Measurements from ENCODE around the gene SST.
"Not testable (repeated sequence)": the region's sequence is repeated elsewhere in the genome, so short reads cannot be mapped to it uniquely, and the experiment has no call there.

SST gene

GRCh38 chr3:187648177-187648576 is 22.0 kb downstream of the SST start:
- Histone ChIP-seq H3K27ac (ENCODE audit: low read length) (no peak overlapping the region), H3K27me3 (ENCODE audit: low read depth, low read length) (no peaks in the 10 kb centered on the region), H3K4me1 (ENCODE audit: control insufficient read depth in 1 of 2, insufficient read depth in 2 of 2, low read length in 2 of 2) (no peaks in the 10 kb centered on the region), H3K36me3 (ENCODE audit: control insufficient read depth in 1 of 2, insufficient read depth in 2 of 2, low read length in 2 of 2) (no peaks in the 10 kb centered on the region), H3K4me3 (ENCODE audit: low read depth in 1 of 2, low read length in 2 of 2) (no peak overlapping the region), H3K9me3 (ENCODE audit: control insufficient read depth in 1 of 2, low read length in 2 of 2) (no peaks in the 10 kb centered on the region)

GRCh38 chr3:187646906-187647660 is 23.1 kb downstream of the SST start:
- H3K4me3 ChIP-seq (ENCODE audit: low read depth in 1 of 2, low read length in 2 of 2) = no peak overlapping the region
- no peaks in the 10 kb centered on the region for H3K36me3 ChIP-seq (ENCODE audit: control insufficient read depth in 1 of 2, insufficient read depth in 2 of 2, low read length in 2 of 2)
- H3K4me1 ChIP-seq (ENCODE audit: control insufficient read depth in 1 of 2, insufficient read depth in 2 of 2, low read length in 2 of 2) = no peaks in the 10 kb centered on the region
- H3K9me3 ChIP-seq (ENCODE audit: control insufficient read depth in 1 of 2, low read length in 2 of 2) = no peaks in the 10 kb centered on the region
- no peak overlapping the region for H3K27ac ChIP-seq (ENCODE audit: low read length)
- H3K27me3 ChIP-seq (ENCODE audit: low read depth, low read length) = no peaks in the 10 kb centered on the region

GRCh38 chr3:187645379-187645778 is 24.8 kb downstream of the SST start:
- not testable (repeated sequence) for H3K4me1 ChIP-seq (ENCODE audit: control insufficient read depth in 1 of 2, insufficient read depth in 2 of 2, low read length in 2 of 2); H3K9me3 ChIP-seq (ENCODE audit: control insufficient read depth in 1 of 2, low read length in 2 of 2); H3K27ac ChIP-seq (ENCODE audit: low read length); H3K36me3 ChIP-seq (ENCODE audit: control insufficient read depth in 1 of 2, insufficient read depth in 2 of 2, low read length in 2 of 2); H3K4me3 ChIP-seq (ENCODE audit: low read depth in 1 of 2, low read length in 2 of 2); H3K27me3 ChIP-seq (ENCODE audit: low read depth, low read length)

- Histone ChIP-seq H3K4me3 (ENCODE audit: low read depth in 1 of 2, low read length in 2 of 2) (no peak overlapping the region), H3K27ac (ENCODE audit: low read length) (no peak overlapping the region), H3K9me3 (ENCODE audit: control insufficient read depth in 1 of 2, low read length in 2 of 2) (peaks cover 0 to 3% of the 10 kb centered on the region in 2 donors), H3K36me3 (ENCODE audit: control insufficient read depth in 1 of 2, insufficient read depth in 2 of 2, low read length in 2 of 2) (no peaks in the 10 kb centered on the region), H3K27me3 (ENCODE audit: low read depth, low read length) (no peaks in the 10 kb centered on the region), H3K4me1 (ENCODE audit: control insufficient read depth in 1 of 2, insufficient read depth in 2 of 2, low read length in 2 of 2) (no peaks in the 10 kb centered on the region)
Measured at GRCh38 chr3:187642861-187643260, 27.3 kb downstream of the SST start.

- Histone ChIP-seq H3K36me3 (ENCODE audit: control insufficient read depth in 1 of 2, insufficient read depth in 2 of 2, low read length in 2 of 2) (no peaks in the 10 kb centered on the region), H3K9me3 (ENCODE audit: control insufficient read depth in 1 of 2, low read length in 2 of 2) (peaks cover 0 to 3% of the 10 kb centered on the region in 2 donors), H3K27me3 (ENCODE audit: low read depth, low read length) (no peaks in the 10 kb centered on the region), H3K4me1 (ENCODE audit: control insufficient read depth in 1 of 2, insufficient read depth in 2 of 2, low read length in 2 of 2) (no peaks in the 10 kb centered on the region), H3K27ac (ENCODE audit: low read length) (no peak overlapping the region), H3K4me3 (ENCODE audit: low read depth in 1 of 2, low read length in 2 of 2) (no peak overlapping the region)
Measured at GRCh38 chr3:187641320-187642016, 28.7 kb downstream of the SST start.

- Histone ChIP-seq H3K27ac (ENCODE audit: low read length) (no peak overlapping the region), H3K27me3 (ENCODE audit: low read depth, low read length) (no peaks in the 10 kb centered on the region), H3K4me3 (ENCODE audit: low read depth in 1 of 2, low read length in 2 of 2) (no peak overlapping the region)
Measured at GRCh38 chr3:187640569-187641059, 29.6 kb downstream of the SST start.

GRCh38 chr3:187639927-187640568 is 30.1 kb downstream of the SST start:
- Histone ChIP-seq H3K9me3 (ENCODE audit: control insufficient read depth in 1 of 2, low read length in 2 of 2) (peaks cover 0 to 3% of the 10 kb centered on the region in 2 donors), H3K27me3 (ENCODE audit: low read depth, low read length) (no peaks in the 10 kb centered on the region), H3K4me3 (ENCODE audit: low read depth in 1 of 2, low read length in 2 of 2) (no peak overlapping the region), H3K36me3 (ENCODE audit: control insufficient read depth in 1 of 2, insufficient read depth in 2 of 2, low read length in 2 of 2) (no peaks in the 10 kb centered on the region), H3K4me1 (ENCODE audit: control insufficient read depth in 1 of 2, insufficient read depth in 2 of 2, low read length in 2 of 2) (no peaks in the 10 kb centered on the region), H3K27ac (ENCODE audit: low read length) (no peak overlapping the region)

More at GRCh38 chr3:187640569-187641059, 29.6 kb downstream of the SST start:
- H3K9me3 ChIP-seq (ENCODE audit: control insufficient read depth in 1 of 2, low read length in 2 of 2) = peaks cover 0 to 3% of the 10 kb centered on the region in 2 donors
- no peaks in the 10 kb centered on the region for H3K4me1 ChIP-seq (ENCODE audit: control insufficient read depth in 1 of 2, insufficient read depth in 2 of 2, low read length in 2 of 2)
- H3K36me3 ChIP-seq (ENCODE audit: control insufficient read depth in 1 of 2, insufficient read depth in 2 of 2, low read length in 2 of 2) = no peaks in the 10 kb centered on the region

- Histone ChIP-seq H3K9me3 (ENCODE audit: control insufficient read depth in 1 of 2, low read length in 2 of 2) (peaks cover 0 to 3% of the 10 kb centered on the region in 2 donors), H3K27ac (ENCODE audit: low read length) (no peak overlapping the region), H3K27me3 (ENCODE audit: low read depth, low read length) (no peaks in the 10 kb centered on the region), H3K4me3 (ENCODE audit: low read depth in 1 of 2, low read length in 2 of 2) (no peak overlapping the region), H3K36me3 (ENCODE audit: control insufficient read depth in 1 of 2, insufficient read depth in 2 of 2, low read length in 2 of 2) (no peaks in the 10 kb centered on the region), H3K4me1 (ENCODE audit: control insufficient read depth in 1 of 2, insufficient read depth in 2 of 2, low read length in 2 of 2) (no peaks in the 10 kb centered on the region)
Measured at GRCh38 chr3:187636528-187636927, 33.7 kb downstream of the SST start.

GRCh38 chr3:187630404-187630803 is 39.8 kb downstream of the SST start:
- Histone ChIP-seq H3K4me1 (ENCODE audit: control insufficient read depth in 1 of 2, insufficient read depth in 2 of 2, low read length in 2 of 2) (no peaks in the 10 kb centered on the region), H3K27ac (ENCODE audit: low read length) (no peak overlapping the region), H3K27me3 (ENCODE audit: low read depth, low read length) (no peaks in the 10 kb centered on the region), H3K36me3 (ENCODE audit: control insufficient read depth in 1 of 2, insufficient read depth in 2 of 2, low read length in 2 of 2) (no peaks in the 10 kb centered on the region), H3K4me3 (ENCODE audit: low read depth in 1 of 2, low read length in 2 of 2) (no peak overlapping the region), H3K9me3 (ENCODE audit: control insufficient read depth in 1 of 2, low read length in 2 of 2) (no peaks in the 10 kb centered on the region)

- Histone ChIP-seq H3K4me1 (ENCODE audit: control insufficient read depth in 1 of 2, insufficient read depth in 2 of 2, low read length in 2 of 2) (no peaks in the 10 kb centered on the region), H3K27me3 (ENCODE audit: low read depth, low read length) (no peaks in the 10 kb centered on the region), H3K9me3 (ENCODE audit: control insufficient read depth in 1 of 2, low read length in 2 of 2) (no peaks in the 10 kb centered on the region), H3K4me3 (ENCODE audit: low read depth in 1 of 2, low read length in 2 of 2) (no peak overlapping the region), H3K27ac (ENCODE audit: low read length) (no peak overlapping the region), H3K36me3 (ENCODE audit: control insufficient read depth in 1 of 2, insufficient read depth in 2 of 2, low read length in 2 of 2) (no peaks in the 10 kb centered on the region)
Measured at GRCh38 chr3:187629711-187630110, 40.5 kb downstream of the SST start.

- H3K9me3 ChIP-seq (ENCODE audit: control insufficient read depth in 1 of 2, low read length in 2 of 2) = no peaks in the 10 kb centered on the region
- no peak overlapping the region for H3K27ac ChIP-seq (ENCODE audit: low read length)
- no peaks in the 10 kb centered on the region for H3K36me3 ChIP-seq (ENCODE audit: control insufficient read depth in 1 of 2, insufficient read depth in 2 of 2, low read length in 2 of 2)
- H3K27me3 ChIP-seq (ENCODE audit: low read depth, low read length) = no peaks in the 10 kb centered on the region
- H3K4me1 ChIP-seq (ENCODE audit: control insufficient read depth in 1 of 2, insufficient read depth in 2 of 2, low read length in 2 of 2) = no peaks in the 10 kb centered on the region
- H3K4me3 ChIP-seq (ENCODE audit: low read depth in 1 of 2, low read length in 2 of 2) = no peak overlapping the region
Measured at GRCh38 chr3:187628169-187628568, 42.0 kb downstream of the SST start.

Data from muscle layer of duodenum (tissue), 2 donors.